Parathyroid adenoma (tissue), 2 donors: ENCODE data around the gene CD320.

ENCODE experiments used
- H2AFZ ChIP-seq: fragments of 300-600 bp; sonication (generic); one replicate; pipeline ENCODE4 v1.7.0; 2017; ENCODE audit warnings: antibody characterized with exemption, mild to moderate bottlenecking
- H3K27ac ChIP-seq: fragments of 300-600 bp; sonication (generic); one replicate; pipeline ENCODE4 v1.7.0; 2017
- H3K27me3 ChIP-seq: fragments of 300-600 bp; sonication (generic); one replicate; pipeline ENCODE4 v1.7.0; 2017; ENCODE audit warnings: low read length; ENCODE audit not compliant: control insufficient read depth, insufficient read depth
- H3K36me3 ChIP-seq: fragments of 300-600 bp; sonication (generic); one replicate; pipeline ENCODE4 v1.7.0; 2017; ENCODE audit warnings: low read length; ENCODE audit not compliant: control insufficient read depth, insufficient read depth
- H3K4me1 ChIP-seq: fragments of 300-600 bp; sonication (generic); one replicate; pipeline ENCODE4 v1.7.0; 2017; ENCODE audit warnings: control low read depth
- H3K4me2 ChIP-seq: fragments of 300-600 bp; sonication (generic); one replicate; pipeline ENCODE4 v1.7.0; 2017; ENCODE audit warnings: low read length
- H3K4me3 ChIP-seq: fragments of 300-600 bp; sonication (generic); one replicate; pipeline ENCODE4 v1.7.0; 2017; ENCODE audit warnings: low read depth, low read length
- H3K79me2 ChIP-seq: fragments of 300-600 bp; sonication (generic); one replicate; pipeline ENCODE4 v1.7.0; 2017; ENCODE audit warnings: control low read depth
- H3K9ac ChIP-seq: fragments of 300-600 bp; sonication (generic); one replicate; pipeline ENCODE4 v1.7.0; 2017; ENCODE audit warnings: mild to moderate bottlenecking
- H3K9me3 ChIP-seq: fragments of 300-600 bp; sonication (generic); one replicate; pipeline ENCODE4 v1.7.0; 2017; ENCODE audit warnings: low read length; ENCODE audit not compliant: control insufficient read depth
- TF ChIP-seq, protein P1 (sequence below): fragments of 300-600 bp; sonication (generic); IDR thresholded peaks from one replicate; pipeline ENCODE4 v1.7.0; 2017; ENCODE audit warnings: antibody characterized with exemption, mild to moderate bottlenecking
- donor health status: primary hyperparathyroidism.

The CD320 gene

DNA sequence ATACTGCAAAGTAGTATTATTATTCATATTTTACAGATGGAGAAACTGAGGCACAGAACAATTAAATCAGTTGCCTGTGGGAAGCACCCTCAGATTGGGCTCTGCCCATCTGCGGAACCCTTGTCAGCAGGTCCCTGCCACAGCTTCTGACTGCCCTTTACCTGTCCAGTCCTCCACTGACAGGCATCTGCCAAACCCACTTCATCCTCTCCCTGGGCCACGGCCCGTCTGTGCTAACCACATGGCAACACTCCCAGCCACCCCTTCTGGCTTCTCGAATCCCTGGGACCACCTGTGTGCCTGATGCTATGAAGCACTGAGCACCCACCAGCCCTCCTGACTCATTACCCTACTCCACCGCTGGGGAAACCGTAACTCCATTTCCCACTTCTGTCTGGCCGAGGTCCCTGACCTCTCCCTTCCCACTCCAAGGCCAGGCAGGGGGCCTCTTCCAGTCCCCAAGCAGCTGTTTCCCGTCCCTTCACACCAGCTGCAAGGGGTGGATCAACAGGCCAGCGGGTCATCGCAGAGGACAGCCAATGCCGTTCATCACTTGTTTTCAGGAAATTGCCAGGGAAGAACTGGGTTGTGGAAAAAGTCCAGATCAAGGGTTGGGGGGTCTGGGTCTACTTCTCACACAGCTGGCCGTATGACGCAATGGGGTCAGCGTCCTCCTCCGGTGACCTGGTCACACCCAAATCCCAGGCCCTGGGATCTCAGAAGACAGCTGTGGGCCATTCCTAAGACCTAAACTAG lies 32.4 kb upstream of the CD320 start:
- H3K9ac ChIP-seq: no peak overlapping the region
- TF ChIP-seq, protein P1, sequence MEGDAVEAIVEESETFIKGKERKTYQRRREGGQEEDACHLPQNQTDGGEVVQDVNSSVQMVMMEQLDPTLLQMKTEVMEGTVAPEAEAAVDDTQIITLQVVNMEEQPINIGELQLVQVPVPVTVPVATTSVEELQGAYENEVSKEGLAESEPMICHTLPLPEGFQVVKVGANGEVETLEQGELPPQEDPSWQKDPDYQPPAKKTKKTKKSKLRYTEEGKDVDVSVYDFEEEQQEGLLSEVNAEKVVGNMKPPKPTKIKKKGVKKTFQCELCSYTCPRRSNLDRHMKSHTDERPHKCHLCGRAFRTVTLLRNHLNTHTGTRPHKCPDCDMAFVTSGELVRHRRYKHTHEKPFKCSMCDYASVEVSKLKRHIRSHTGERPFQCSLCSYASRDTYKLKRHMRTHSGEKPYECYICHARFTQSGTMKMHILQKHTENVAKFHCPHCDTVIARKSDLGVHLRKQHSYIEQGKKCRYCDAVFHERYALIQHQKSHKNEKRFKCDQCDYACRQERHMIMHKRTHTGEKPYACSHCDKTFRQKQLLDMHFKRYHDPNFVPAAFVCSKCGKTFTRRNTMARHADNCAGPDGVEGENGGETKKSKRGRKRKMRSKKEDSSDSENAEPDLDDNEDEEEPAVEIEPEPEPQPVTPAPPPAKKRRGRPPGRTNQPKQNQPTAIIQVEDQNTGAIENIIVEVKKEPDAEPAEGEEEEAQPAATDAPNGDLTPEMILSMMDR: no peak
- H2AFZ ChIP-seq: no peak overlapping the region
- peaks cover 4% of the 10 kb centered on the region for H3K4me1 ChIP-seq
- no peaks in the 10 kb centered on the region for H3K79me2 ChIP-seq
- no peaks in the 10 kb centered on the region for H3K36me3 ChIP-seq
- no peak overlapping the region for H3K4me2 ChIP-seq
- no peaks in the 10 kb centered on the region for H3K27me3 ChIP-seq
- no peak overlapping the region for H3K4me3 ChIP-seq
- peak overlapping the region; percentile 85 for H3K27ac ChIP-seq
- H3K9me3 ChIP-seq: no peaks in the 10 kb centered on the region

DNA sequence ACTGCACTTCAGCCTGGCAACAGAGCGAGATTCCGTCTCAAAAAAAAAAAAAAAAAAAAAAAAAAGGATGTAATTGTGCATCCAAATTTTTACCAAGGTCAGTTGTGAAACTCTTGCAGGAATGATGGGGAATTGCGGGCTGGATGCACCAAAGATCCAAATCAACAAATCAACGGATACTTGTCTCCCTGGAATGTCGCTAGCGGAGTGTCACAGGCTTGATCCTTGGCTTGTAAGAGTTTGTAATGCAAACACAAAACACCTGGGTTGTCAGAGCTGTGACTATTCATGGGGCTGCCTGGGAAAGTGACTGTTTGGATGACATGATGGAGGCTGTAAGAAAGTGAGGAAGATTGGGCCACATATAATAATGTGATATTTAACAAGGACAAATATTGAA lies 30.7 kb upstream of the CD320 start:
- Histone ChIP-seq H3K79me2 (no peaks in the 10 kb centered on the region), H3K4me2 (no peak overlapping the region), H3K27ac (no peak overlapping the region), H3K9ac (no peak overlapping the region), H3K27me3 (no peaks in the 10 kb centered on the region), H2AFZ (no peak overlapping the region), H3K9me3 (no peaks in the 10 kb centered on the region), H3K36me3 (no peaks in the 10 kb centered on the region), H3K4me1 (peaks cover 4% of the 10 kb centered on the region), H3K4me3 (no peak overlapping the region)
- TF ChIP-seq, protein P1: no peak

DNA sequence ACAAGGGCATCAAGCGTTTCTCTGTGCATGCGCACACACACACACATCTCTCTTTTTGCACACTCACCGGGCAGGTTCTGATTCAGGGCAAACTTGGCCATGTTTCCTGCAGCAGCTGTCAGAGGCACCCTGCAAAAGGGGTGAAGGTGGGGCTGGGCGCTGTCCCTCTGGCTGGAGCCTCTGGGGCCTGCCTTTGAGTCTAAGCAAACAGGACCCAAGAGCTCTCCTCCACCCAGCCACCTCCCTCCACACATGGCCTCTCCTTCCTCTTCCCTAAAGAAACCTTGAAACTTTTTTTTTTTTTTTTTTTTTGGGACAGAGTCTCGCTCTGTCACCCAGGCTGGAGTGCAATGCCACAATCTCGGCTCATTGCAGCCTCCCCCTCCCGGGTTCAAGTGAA lies 29.6 kb upstream of the CD320 start:
- no peaks in the 10 kb centered on the region for H3K9me3 ChIP-seq
- H3K36me3 ChIP-seq: no peaks in the 10 kb centered on the region
- no peaks in the 10 kb centered on the region for H3K4me1 ChIP-seq
- no peaks in the 10 kb centered on the region for H3K27me3 ChIP-seq
- no peak overlapping the region for H3K4me2 ChIP-seq
- no peaks in the 10 kb centered on the region for H3K79me2 ChIP-seq
- no peak overlapping the region for H3K9ac ChIP-seq
- H3K27ac ChIP-seq: no peak overlapping the region
- no peak overlapping the region for H3K4me3 ChIP-seq
- TF ChIP-seq, protein P1: no peak
- H2AFZ ChIP-seq: no peak overlapping the region

DNA sequence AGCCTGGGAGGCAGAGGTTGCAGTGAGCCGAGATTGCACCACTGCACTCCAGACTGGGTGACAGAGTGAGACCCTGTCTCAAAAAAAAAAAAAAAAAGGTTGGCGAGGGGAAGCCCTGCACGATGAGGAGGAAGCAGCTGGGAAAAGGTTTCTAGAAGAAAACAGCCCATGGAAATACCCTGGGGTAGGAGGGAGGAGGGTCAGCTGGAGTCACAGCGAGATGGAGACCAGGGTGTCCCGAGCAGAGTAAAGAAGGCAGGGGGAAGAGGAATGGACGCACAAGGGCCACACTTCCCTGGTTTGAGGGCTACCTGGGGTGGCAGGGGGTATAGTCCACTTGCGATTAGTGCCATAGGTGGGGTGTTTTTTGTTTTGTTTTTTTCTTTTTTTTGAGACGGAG lies 28.5 kb upstream of the CD320 start:
- Histone ChIP-seq H2AFZ (no peak overlapping the region), H3K27me3 (no peaks in the 10 kb centered on the region), H3K9me3 (no peaks in the 10 kb centered on the region), H3K79me2 (no peaks in the 10 kb centered on the region), H3K4me1 (no peaks in the 10 kb centered on the region), H3K4me3 (no peak overlapping the region), H3K27ac (no peak overlapping the region), H3K4me2 (no peak overlapping the region), H3K9ac (no peak overlapping the region), H3K36me3 (no peaks in the 10 kb centered on the region)
- TF ChIP-seq, protein P1: no peak

DNA sequence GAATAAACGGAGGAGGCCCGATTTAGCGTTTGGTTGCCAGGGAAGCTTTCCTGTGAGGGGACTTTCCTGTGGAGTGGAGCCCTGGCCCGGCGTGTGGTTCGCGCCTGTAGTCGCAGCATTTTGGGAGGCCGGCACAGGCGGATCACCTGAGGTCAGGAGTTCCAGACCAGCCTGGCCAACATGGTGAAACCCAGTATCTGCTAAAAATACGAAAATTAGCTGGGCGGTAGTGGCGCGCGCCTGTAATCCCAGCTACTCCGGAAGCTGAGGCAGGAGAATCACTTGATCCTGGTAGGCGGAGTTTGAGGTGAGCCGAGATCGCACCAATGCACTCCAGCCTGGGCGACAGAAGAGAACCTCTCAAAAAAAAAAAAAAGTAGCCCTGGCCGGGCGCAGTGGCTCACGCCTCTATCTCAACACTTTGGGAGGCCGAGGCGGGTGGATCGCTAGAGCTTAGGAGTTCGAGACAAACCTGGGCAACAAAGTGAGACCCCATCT lies 28.0 kb upstream of the CD320 start:
- Histone ChIP-seq H3K4me2 (no peak overlapping the region), H3K4me1 (no peaks in the 10 kb centered on the region), H3K9ac (no peak overlapping the region), H3K4me3 (no peak overlapping the region), H3K27me3 (no peaks in the 10 kb centered on the region), H3K36me3 (no peaks in the 10 kb centered on the region), H3K9me3 (no peaks in the 10 kb centered on the region), H3K79me2 (no peaks in the 10 kb centered on the region), H2AFZ (no peak overlapping the region), H3K27ac (no peak overlapping the region)
- TF ChIP-seq, protein P1: no peak
